Measurements from ENCODE around the gene POPDC3. TPM values are rescaled to one million over a fixed set of nuclear protein-coding genes. Genes with fewer than 3 reads are reported as not detected.

The POPDC3 gene
- total RNA-seq, 1 donor from 2014 or later = 50.1 TPM

- ATAC-seq (ENCODE audit: poor library complexity) (no peak), DNase-seq (no peak)
- intact Hi-C loops (cut with DNase I) = no loop called here
These were observed 11.9 kb downstream of the POPDC3 start for GRCh38 chr6:105167914-105168313.

DNA sequence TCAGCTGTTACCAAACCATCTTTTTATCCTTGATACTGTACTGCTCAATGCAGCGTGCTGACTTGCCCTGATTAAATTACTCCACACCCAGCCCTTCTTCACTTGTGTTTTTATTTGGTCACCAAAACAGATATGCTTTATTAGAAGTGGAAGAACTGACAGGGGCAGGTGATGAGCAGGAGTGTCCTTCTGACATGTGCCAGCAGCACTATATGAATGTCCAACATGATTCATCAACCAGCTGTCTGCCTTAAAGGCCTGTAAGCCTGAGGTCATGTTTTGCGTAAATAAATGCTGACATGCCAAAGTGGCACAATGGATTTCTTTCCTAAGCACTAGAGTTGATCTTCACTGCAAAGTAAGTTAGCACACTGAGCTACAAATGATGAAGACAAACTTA lies 15.4 kb downstream of the POPDC3 start:
- ATAC-seq (ENCODE audit: poor library complexity) (peak; percentile 91), DNase-seq (no peak)
- intact Hi-C loops (cut with DNase I) = no loop called here

- intact Hi-C loops (cut with DNase I) = no loop called here
- DNase-seq (no peak), ATAC-seq (ENCODE audit: poor library complexity) (no peak)
These were observed 16.6 kb downstream of the POPDC3 start for GRCh38 chr6:105163183-105163582.

- DNase-seq (no peak), ATAC-seq (ENCODE audit: poor library complexity) (no peak)
- intact Hi-C loops (cut with DNase I) = no loop called here
These were observed 17.4 kb downstream of the POPDC3 start for GRCh38 chr6:105162377-105162776.

DNA sequence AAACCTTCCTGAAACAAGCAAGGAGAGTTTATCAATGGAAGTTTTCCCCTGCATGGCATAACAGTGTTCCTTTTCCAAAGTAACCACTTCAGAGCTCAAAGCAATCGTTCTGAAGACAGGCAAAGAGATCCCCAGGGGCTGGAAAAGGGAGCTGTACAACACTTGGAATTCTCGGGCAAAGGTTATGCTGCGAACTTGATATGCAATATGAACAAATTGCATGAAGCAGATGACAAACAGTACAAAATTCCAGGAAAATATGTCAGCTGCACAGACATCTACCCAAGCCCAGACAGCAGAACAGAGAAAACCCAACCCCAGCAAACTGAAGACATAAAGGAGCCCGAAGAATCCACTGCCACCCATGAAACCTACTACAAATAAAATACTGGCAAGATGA lies 18.4 kb downstream of the POPDC3 start:
- ATAC-seq (ENCODE audit: poor library complexity) (no peak), DNase-seq (no peak)
- intact Hi-C loops (cut with DNase I) = no loop called here

GRCh38 chr6:105153676-105154075 lies 26.1 kb downstream of the POPDC3 start:
- no peak for DNase-seq
- no peak for ATAC-seq (ENCODE audit: poor library complexity)
- intact Hi-C loops (cut with DNase I) = no loop called here

DNA sequence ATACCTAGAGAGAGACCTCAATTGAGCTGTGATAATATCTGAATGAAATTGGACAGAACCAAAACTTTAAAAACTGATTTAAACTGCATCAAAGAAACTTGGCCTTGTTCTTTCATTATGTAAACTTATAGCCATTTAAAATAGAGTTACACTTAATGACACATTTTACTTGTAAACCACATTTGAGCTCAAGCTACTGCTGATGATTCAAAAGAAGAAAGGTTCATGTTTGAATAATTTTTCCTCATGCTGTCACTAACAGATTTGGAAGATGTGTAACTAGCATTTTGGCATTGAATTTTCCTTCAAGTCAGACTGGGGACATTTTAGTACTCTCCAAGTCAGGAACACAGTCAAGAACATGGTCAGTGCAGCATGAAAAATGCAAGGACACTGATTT lies 26.9 kb downstream of the POPDC3 start:
- ATAC-seq (ENCODE audit: poor library complexity) = no peak
- DNase-seq = no peak
- intact Hi-C loops (cut with DNase I) = no loop called here

- no peak for ATAC-seq (ENCODE audit: poor library complexity)
- intact Hi-C loops (cut with DNase I) = no loop called here
- DNase-seq = no peak
These were observed 28.2 kb downstream of the POPDC3 start for GRCh38 chr6:105151644-105152043.

DNA sequence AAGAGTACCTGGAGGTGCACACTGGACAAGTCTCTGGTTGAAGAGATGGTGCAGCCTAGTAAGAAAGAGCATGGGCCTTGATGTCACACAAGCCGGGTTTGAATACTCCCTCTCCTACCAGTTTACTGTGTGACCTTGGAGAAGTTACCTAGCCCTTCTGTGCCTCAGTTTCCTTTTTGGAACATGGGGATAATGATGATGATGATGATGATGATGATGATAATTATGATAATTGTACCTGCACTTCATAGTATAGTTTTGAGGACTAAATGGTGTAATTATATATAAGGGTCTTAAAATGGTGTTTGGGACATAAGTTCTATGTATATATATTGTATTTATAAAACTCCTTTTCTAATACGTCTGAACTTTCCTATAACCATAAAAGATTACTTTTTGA lies 41.7 kb downstream of the POPDC3 start:
- ATAC-seq (ENCODE audit: poor library complexity) (no peak), DNase-seq (no peak)
- intact Hi-C loops (cut with DNase I) = loop anchor here (10.0 kb wide), 1 partner anchor 227 kb away; no protein-coding TSS in a partner anchor

- intact Hi-C loops (cut with DNase I) = loop anchor here (10.0 kb wide), 1 partner anchor 227 kb away; no protein-coding TSS in a partner anchor
These were observed 42.4 kb downstream of the POPDC3 start for GRCh38 chr6:105137388-105137787.

DNA sequence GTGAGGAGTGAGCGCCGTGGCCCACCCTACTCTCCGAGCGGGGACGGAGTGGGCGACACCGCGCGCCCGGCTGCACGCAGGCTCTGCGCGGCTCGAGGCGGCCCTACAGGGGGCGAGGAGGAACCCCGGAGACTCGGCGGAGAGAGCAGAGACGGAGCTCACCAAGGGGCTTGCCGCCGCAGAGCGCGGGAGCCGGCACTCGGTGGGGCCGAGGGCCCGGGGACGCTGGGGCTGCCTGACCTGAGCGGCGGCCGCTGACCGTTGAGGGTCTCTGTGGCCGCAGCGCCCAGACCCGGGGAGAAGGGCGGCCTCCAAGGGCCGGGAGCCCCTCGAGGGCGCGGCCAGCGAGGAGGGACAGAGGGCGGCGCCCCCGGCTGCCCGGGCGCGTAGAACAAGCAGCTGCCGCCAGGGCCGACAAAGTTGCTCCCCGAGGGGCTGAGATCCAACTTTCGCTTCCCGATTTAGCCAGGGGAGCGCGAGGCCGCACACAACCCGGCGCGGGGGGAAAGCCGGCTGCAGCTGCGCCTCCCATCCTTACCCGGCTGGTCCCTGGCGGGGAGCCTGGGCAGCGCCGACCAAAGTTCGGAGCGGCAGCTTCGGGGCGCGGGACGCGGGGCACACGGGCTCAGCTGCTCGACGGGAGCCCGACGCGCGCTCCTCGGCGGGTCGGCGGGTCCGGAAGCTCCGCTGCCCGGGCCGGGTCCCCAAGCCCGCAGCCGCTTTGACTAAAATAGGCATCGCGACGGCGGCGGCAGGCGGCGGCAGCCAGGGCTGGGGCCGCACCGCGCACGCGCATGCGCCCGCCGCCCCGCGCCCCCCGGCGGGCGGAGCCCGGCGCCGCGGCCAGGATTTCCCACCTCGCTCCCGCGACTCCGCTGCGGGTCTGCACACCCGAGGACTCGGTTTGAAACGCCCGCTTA lies 43.1 kb downstream of the POPDC3 start:
- ATAC-seq (ENCODE audit: poor library complexity) (peak; percentile 90), DNase-seq (peak; percentile 83)
- intact Hi-C loops (cut with DNase I) = loop anchor here (10.0 kb wide), 1 partner anchor 228 kb away; no protein-coding TSS in a partner anchor

More at GRCh38 chr6:105137388-105137787, 42.4 kb downstream of the POPDC3 start:
- peak; percentile 15 for ATAC-seq (ENCODE audit: poor library complexity)
- peak; percentile 45 for DNase-seq

- intact Hi-C loops (cut with DNase I) = loop anchor here (10.0 kb wide), 1 partner anchor 229 kb away; no protein-coding TSS in a partner anchor
- peak; percentile 28 for ATAC-seq (ENCODE audit: poor library complexity)
- no peak for DNase-seq
These were observed 43.8 kb downstream of the POPDC3 start for GRCh38 chr6:105135907-105136430.

DNA sequence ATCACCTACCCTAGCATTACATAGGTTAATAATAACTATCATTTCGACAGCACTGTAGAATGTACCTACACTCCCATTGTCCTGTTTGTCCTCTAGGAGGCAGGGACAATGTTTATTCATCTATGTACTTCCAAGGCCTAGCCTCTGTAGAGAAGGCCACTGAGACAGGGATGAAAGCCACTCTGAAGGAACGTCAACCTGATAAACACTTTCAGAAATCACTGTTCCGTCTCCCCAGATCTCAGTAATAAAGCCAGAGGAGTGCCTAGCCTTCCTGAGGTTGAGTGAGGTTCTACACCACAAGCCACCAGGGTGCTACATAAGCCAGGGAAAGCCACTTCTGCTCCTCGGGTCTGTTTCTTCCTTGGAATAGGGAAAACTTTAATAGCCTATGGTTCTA lies 44.8 kb downstream of the POPDC3 start:
- peak; percentile 34 for ATAC-seq (ENCODE audit: poor library complexity)
- DNase-seq = no peak
- intact Hi-C loops (cut with DNase I) = loop anchor here (10.0 kb wide), 1 partner anchor 230 kb away; no protein-coding TSS in a partner anchor

DNA sequence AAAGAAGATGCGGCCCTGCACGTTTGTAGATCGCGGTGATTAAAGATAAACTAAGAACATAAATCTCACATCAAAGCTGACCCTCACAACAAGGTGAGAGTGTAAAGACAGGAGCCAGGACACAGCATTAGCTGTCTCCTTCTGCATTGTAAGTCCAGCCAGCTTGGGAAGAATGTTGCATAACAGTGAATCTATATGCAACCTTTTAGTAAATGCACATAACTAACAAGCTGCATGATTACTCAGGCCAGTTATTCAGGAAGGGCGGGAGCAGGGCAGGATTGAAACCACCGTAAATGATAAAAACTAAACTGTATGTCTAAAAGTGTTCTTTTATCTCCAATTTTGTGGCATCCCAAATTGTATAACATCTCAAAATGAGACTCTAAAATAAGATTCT lies 57.1 kb downstream of the POPDC3 start:
- DNase-seq = no peak
- no peak for ATAC-seq (ENCODE audit: poor library complexity)
- intact Hi-C loops (cut with DNase I) = no loop called here

DNA sequence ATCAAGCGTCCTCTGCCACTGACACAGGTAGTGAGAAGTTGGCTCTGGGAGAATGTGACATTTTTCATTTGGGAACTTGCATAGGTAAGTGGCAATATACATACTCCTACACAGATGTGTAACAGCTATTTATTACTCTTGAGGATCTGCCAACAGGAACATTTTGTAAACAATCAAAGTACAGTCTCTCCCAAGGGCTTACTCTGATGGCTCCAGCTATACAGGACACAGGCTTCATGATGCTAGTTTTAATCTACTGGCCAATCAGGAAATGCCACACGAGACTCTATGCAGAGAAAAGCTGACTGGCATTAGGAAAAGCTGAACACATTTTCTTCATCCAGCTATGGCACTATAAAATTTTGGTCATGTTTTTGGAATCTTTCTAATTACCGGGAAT lies 57.8 kb downstream of the POPDC3 start:
- intact Hi-C loops (cut with DNase I) = no loop called here
- DNase-seq = no peak
- no peak for ATAC-seq (ENCODE audit: poor library complexity)

DNA sequence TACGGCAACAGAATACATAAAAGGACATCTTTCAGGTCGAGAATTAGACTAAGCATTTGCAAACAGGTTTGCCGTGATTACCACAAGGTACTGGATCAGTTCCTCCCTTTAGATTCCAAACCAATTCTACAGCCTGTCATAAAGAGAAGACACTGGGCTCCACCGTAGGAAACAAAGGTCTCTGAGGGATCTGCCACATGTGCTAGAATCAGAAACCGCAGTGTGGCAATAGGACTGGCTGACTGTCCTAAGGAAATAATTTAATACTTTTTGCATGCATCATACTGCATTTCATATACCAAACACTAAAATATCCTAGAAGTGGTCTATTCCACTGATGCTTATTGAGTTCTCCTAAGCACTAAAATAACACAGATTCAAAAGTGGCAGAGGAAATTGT lies 59.2 kb downstream of the POPDC3 start:
- ATAC-seq (ENCODE audit: poor library complexity) (no peak), DNase-seq (no peak)
- intact Hi-C loops (cut with DNase I) = no loop called here

DNA sequence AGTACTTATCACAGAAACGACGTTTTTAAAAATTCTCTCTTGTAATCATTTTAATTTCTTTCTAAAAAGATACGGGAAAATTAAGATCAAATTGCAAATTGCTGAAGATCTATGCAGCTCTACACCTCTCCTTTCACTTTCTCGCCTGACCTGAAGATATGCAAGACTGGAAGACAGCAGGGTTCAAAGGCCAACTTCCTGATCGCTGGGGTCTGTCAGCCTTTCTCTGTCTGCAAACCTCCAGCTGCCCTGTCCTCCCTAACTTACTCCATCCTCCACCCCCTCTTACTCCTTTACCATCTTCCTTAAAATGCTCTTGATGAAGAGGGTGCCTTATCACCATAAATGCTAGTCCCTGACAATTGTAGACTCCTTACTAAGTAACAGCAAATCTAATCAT lies 63.7 kb downstream of the POPDC3 start:
- no peak for ATAC-seq (ENCODE audit: poor library complexity)
- intact Hi-C loops (cut with DNase I) = no loop called here
- DNase-seq = no peak

- DNase-seq (no peak), ATAC-seq (ENCODE audit: poor library complexity) (peak; percentile 63)
- intact Hi-C loops (cut with DNase I) = no loop called here
These were observed 66.4 kb downstream of the POPDC3 start for GRCh38 chr6:105113422-105113821.

DNA sequence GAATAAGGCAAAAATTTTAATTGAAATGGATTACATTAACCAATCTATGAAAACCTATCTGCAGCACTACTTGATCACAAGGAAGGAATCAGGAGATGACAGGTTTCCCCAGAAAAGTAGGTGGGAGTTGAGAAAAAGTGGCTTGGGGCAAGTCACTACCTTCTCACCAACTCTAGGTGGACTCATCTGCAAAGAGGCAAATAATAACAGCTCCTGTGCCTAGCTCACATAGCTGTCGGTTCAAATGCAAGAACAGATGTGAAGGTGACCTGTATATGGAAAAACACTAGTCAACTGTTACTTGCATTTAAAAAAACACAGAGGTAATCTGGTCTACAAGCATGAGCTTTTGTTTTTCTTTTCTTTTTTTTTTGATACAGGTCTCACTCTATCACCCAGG lies 67.2 kb downstream of the POPDC3 start:
- no peak for DNase-seq
- no peak for ATAC-seq (ENCODE audit: poor library complexity)
- intact Hi-C loops (cut with DNase I) = no loop called here

DNA sequence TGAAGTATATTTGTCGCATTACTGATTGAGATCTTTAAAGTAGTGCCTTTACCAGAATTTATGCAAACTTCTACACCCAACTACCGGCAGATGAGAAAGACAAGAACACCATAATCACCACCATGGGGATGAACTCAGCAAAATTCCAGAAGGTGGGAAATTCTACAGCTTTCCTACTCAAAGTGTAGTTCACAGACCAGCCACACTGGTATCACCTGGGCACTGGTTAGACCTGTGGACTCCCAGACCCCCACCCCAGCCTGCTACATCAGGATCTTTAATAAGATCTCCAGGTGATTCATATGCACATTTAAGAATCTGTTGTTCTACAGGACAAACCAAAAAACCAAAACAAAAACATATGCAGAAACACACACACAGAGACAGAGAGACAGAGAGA lies 67.9 kb downstream of the POPDC3 start:
- intact Hi-C loops (cut with DNase I) = no loop called here
- DNase-seq (no peak), ATAC-seq (ENCODE audit: poor library complexity) (no peak)

Data from Right ventricle myocardium superior (tissue), 1 donor.